ENCODE data around the gene STK16.
"Not testable (repeated sequence)": the region's sequence is repeated elsewhere in the genome, so short reads cannot be mapped to it uniquely, and the experiment has no call there.

STK16 gene

GRCh38 chr2:219287116-219287440 lies 41.8 kb downstream of the STK16 start:
- DNase-seq (ENCODE audit: low read depth in 2 of 2) = not testable (repeated sequence)

GRCh38 chr2:219287580-219288265 lies 42.4 kb downstream of the STK16 start:
- DNase-seq (ENCODE audit: low read depth in 2 of 2) = no peak

GRCh38 chr2:219289195-219289536 lies 43.9 kb downstream of the STK16 start:
- DNase-seq (ENCODE audit: low read depth in 2 of 2) = no peak

GRCh38 chr2:219289537-219290361 lies 44.5 kb downstream of the STK16 start:
- no peak for DNase-seq (ENCODE audit: low read depth in 2 of 2)

GRCh38 chr2:219290381-219291171 lies 45.3 kb downstream of the STK16 start:
- no peak for DNase-seq (ENCODE audit: low read depth in 2 of 2)

GRCh38 chr2:219291394-219291793 lies 46.1 kb downstream of the STK16 start:
- DNase-seq (ENCODE audit: low read depth in 2 of 2) = no peak

GRCh38 chr2:219291910-219292490 lies 46.7 kb downstream of the STK16 start:
- DNase-seq (ENCODE audit: low read depth in 2 of 2) = no peak

GRCh38 chr2:219292616-219293015 lies 47.3 kb downstream of the STK16 start:
- no peak for DNase-seq (ENCODE audit: low read depth in 2 of 2)

GRCh38 chr2:219293736-219294231 lies 48.5 kb downstream of the STK16 start:
- no peak for DNase-seq (ENCODE audit: low read depth in 2 of 2)

- peak; percentile 72 to 80 for DNase-seq (ENCODE audit: low read depth in 2 of 2)
These were observed 49.4 kb downstream of the STK16 start for GRCh38 chr2:219294356-219295351.

GRCh38 chr2:219296142-219296541 lies 50.9 kb downstream of the STK16 start:
- no peak for DNase-seq (ENCODE audit: low read depth in 2 of 2)

GRCh38 chr2:219296631-219297391 lies 51.5 kb downstream of the STK16 start:
- DNase-seq (ENCODE audit: low read depth in 2 of 2) = no peak

GRCh38 chr2:219297766-219298456 lies 52.6 kb downstream of the STK16 start:
- no peak for DNase-seq (ENCODE audit: low read depth in 2 of 2)

GRCh38 chr2:219298759-219299371 lies 53.6 kb downstream of the STK16 start:
- DNase-seq (ENCODE audit: low read depth in 2 of 2) = peak; percentile 77 to 93

GRCh38 chr2:219299372-219299760 lies 54.1 kb downstream of the STK16 start:
- no peak for DNase-seq (ENCODE audit: low read depth in 2 of 2)
